ENCODE data around the gene FPR2.

The FPR2 gene, protein sequence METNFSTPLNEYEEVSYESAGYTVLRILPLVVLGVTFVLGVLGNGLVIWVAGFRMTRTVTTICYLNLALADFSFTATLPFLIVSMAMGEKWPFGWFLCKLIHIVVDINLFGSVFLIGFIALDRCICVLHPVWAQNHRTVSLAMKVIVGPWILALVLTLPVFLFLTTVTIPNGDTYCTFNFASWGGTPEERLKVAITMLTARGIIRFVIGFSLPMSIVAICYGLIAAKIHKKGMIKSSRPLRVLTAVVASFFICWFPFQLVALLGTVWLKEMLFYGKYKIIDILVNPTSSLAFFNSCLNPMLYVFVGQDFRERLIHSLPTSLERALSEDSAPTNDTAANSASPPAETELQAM

GRCh38 chr19:51760697-51761356, at the start of gene FPR2:
Gene FPR2, plus strand, starts transcription at chr19:51761180. Its CDS starts 7,479 bp downstream, at chr19:51768659.
- Mint-ChIP-seq H3K4me1 (ENCODE audit: low read depth) (peaks cover 3% of the 10 kb centered on the region), H3K4me3 (no peak within 1 kb of the TSS)
- no peak for DNase-seq

GRCh38 chr19:51711702-51712101, 49.3 kb upstream of the FPR2 start:
- Mint-ChIP-seq H3K27ac (no peak overlapping the region), H3K4me1 (ENCODE audit: low read depth) (peaks cover 2% of the 10 kb centered on the region), H3K36me3 (ENCODE audit: low read depth) (peaks cover 8% of the 10 kb centered on the region), H3K4me3 (no peak overlapping the region), H3K27me3 (peaks cover 4% of the 10 kb centered on the region), H3K9me3 (no peaks in the 10 kb centered on the region)
- DNase-seq, result no peak

More at GRCh38 chr19:51760697-51761356, at the start of gene FPR2:
- Mint-ChIP-seq H3K9me3 (no peaks in the 10 kb centered on the region), H3K27me3 (peaks cover 36% of the 10 kb centered on the region), H3K36me3 (ENCODE audit: low read depth) (no peaks in the 10 kb centered on the region), H3K27ac (no peak within 1 kb of the TSS)

- Mint-ChIP-seq H3K27ac (no peak overlapping the region), H3K4me3 (no peak overlapping the region), H3K4me1 (ENCODE audit: low read depth) (peaks cover 2% of the 10 kb centered on the region), H3K36me3 (ENCODE audit: low read depth) (peaks cover under 1% of the 10 kb centered on the region), H3K9me3 (no peaks in the 10 kb centered on the region), H3K27me3 (peaks cover 12% of the 10 kb centered on the region)
- no peak for DNase-seq
Observed at GRCh38 chr19:51712461-51713081, 48.4 kb upstream of the FPR2 start.

DNA sequence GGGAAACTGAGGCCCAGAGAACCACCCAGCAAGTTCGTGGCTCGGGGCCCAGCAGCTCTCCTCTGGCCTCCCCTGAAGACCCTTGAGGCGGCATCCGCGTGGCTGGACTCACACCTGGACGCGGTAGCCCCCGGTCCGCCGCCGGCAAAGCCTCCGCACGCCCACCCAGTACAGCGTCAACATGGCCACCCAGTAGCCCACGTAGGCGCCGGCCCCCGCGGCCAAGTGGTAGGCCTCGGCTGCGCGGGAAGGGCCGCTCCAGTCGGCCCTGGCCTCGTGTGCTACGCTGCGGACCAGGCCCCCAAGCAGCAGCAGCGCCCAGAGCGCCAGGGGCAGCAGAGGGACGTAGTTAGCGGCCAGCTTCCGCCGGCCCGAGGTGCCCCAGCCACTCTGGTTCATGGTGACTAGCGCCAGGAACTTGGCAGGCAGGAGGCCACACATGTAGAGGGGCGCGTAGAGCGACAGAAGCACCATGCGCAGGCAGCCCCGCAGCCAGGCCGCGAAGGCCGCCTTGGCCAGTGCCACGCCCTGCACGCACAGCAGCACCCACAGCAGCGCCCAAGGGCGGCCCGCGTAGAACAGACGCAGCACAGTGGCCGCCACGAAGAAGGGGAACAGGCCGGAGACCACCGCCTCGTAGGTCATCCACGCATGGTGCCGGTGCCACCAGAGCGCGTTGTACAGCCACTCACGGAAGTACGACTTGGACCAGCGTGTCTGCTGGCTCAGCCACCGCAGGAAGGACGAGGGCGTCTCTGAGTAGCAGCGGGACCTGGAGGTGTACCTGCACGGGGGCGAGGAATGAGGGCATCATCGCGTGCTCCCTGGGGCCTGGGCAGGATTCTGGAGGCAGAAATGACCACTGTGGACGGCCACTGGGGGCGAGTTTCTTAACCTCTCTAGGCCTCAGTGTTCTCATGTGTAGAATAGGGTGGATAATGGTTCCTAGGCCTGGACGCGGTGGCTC, 47.4 kb upstream of the FPR2 start:
- Mint-ChIP-seq H3K27ac (no peak overlapping the region), H3K36me3 (ENCODE audit: low read depth) (no peaks in the 10 kb centered on the region), H3K4me3 (no peak overlapping the region), H3K27me3 (peaks cover 20% of the 10 kb centered on the region), H3K4me1 (ENCODE audit: low read depth) (peaks cover 2% of the 10 kb centered on the region), H3K9me3 (no peaks in the 10 kb centered on the region)
- DNase-seq, result no peak

- H3K27me3 Mint-ChIP-seq, result peaks cover 28% of the 10 kb centered on the region
- no peak overlapping the region for H3K4me3 Mint-ChIP-seq
- no peak for DNase-seq
- H3K9me3 Mint-ChIP-seq, result no peaks in the 10 kb centered on the region
- no peak overlapping the region for H3K27ac Mint-ChIP-seq
- H3K4me1 Mint-ChIP-seq (ENCODE audit: low read depth), result peaks cover 6% of the 10 kb centered on the region
- no peaks in the 10 kb centered on the region for H3K36me3 Mint-ChIP-seq (ENCODE audit: low read depth)
Observed at GRCh38 chr19:51714848-51715247, 46.1 kb upstream of the FPR2 start.

DNA sequence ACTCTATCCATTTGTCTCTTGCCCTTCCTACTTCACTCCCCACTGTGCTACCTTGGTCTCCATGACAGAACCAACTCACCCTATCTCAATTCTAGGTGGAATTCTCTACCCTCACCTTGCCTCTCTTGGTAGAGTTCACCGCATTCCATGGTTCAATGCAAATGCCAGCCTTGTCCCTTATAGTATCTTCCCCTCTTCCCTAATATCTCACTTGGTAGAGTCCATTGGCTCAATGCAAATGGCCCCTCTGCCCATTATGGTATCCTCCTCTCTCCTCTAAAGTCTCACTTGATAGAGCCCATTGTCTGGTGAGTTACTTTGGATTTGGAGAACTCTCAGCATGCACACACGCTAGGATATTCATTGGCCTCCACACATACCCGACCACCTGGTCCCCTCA, 45.1 kb upstream of the FPR2 start:
- H3K36me3 Mint-ChIP-seq (ENCODE audit: low read depth), result no peaks in the 10 kb centered on the region
- DNase-seq, result no peak
- peaks cover 6% of the 10 kb centered on the region for H3K4me1 Mint-ChIP-seq (ENCODE audit: low read depth)
- H3K27ac Mint-ChIP-seq, result no peak overlapping the region
- no peak overlapping the region for H3K4me3 Mint-ChIP-seq
- peaks cover 38% of the 10 kb centered on the region for H3K27me3 Mint-ChIP-seq
- no peaks in the 10 kb centered on the region for H3K9me3 Mint-ChIP-seq

GRCh38 chr19:51716925-51717324, 44.1 kb upstream of the FPR2 start:
- H3K27me3 Mint-ChIP-seq, result peaks cover 41% of the 10 kb centered on the region

GRCh38 chr19:51719251-51719988, 41.6 kb upstream of the FPR2 start:
- Mint-ChIP-seq H3K4me3 (no peak overlapping the region), H3K4me1 (ENCODE audit: low read depth) (peaks cover 5% of the 10 kb centered on the region), H3K36me3 (ENCODE audit: low read depth) (no peaks in the 10 kb centered on the region), H3K27me3 (peaks cover 49% of the 10 kb centered on the region), H3K9me3 (no peaks in the 10 kb centered on the region), H3K27ac (no peak overlapping the region)
- DNase-seq, result no peak

More at GRCh38 chr19:51716925-51717324, 44.1 kb upstream of the FPR2 start:
- H3K27ac Mint-ChIP-seq, result no peak overlapping the region
- H3K4me3 Mint-ChIP-seq, result no peak overlapping the region
- no peak for DNase-seq
- no peaks in the 10 kb centered on the region for H3K9me3 Mint-ChIP-seq
- H3K4me1 Mint-ChIP-seq (ENCODE audit: low read depth), result peaks cover 5% of the 10 kb centered on the region
- no peaks in the 10 kb centered on the region for H3K36me3 Mint-ChIP-seq (ENCODE audit: low read depth)

DNA sequence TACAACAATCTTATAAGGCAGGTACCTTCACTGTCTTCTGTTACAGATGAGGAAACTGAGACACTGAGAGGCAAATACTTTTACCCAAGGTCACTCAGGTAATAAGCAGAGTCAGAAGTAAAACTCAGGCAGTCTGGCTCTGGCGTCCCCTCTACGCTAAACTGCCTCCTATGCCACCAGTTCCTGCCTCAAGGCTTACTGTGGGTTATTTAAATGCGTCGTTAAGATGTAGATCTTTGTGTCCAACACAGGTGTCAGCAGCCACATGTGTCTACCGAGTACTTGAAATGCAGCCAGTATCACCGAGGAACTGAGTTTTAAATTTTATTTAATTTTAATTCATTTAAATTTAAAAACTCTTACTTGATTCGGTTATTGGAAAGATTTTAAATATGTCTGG, 39.1 kb upstream of the FPR2 start:
- Mint-ChIP-seq H3K36me3 (ENCODE audit: low read depth) (no peaks in the 10 kb centered on the region), H3K27me3 (peaks cover 57% of the 10 kb centered on the region), H3K4me1 (ENCODE audit: low read depth) (peaks cover 5% of the 10 kb centered on the region), H3K4me3 (no peak overlapping the region), H3K27ac (no peak overlapping the region), H3K9me3 (no peaks in the 10 kb centered on the region)
- DNase-seq, result no peak

DNA sequence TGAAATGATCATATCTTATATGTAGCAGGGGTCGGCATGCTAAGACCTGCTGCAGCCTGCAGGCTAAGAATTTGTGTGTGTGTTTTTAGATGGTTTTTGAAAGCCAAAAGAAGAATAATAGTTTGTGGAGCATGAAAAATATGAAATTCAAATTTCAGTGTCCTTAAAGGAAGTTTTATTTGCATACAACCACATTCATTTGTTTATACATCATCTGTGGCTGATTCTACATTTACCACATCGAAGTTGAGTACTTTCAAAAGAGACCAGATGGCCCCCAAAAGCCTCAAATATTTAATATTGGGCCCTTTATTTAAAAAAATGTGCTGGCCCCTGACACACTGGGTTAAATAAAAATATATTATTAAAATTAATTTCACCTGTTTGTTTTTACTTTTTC, 38.5 kb upstream of the FPR2 start:
- Mint-ChIP-seq H3K4me1 (ENCODE audit: low read depth) (peaks cover 5% of the 10 kb centered on the region), H3K27me3 (peaks cover 58% of the 10 kb centered on the region), H3K36me3 (ENCODE audit: low read depth) (no peaks in the 10 kb centered on the region), H3K27ac (no peak overlapping the region), H3K4me3 (no peak overlapping the region), H3K9me3 (no peaks in the 10 kb centered on the region)
- no peak for DNase-seq

- Mint-ChIP-seq H3K36me3 (ENCODE audit: low read depth) (no peaks in the 10 kb centered on the region), H3K27me3 (peaks cover 53% of the 10 kb centered on the region), H3K27ac (no peak overlapping the region), H3K9me3 (peaks cover 3% of the 10 kb centered on the region), H3K4me1 (ENCODE audit: low read depth) (peaks cover 2% of the 10 kb centered on the region), H3K4me3 (no peak overlapping the region)
- DNase-seq, result no peak
Observed at GRCh38 chr19:51724543-51724942, 36.4 kb upstream of the FPR2 start.

GRCh38 chr19:51726049-51726448, 34.9 kb upstream of the FPR2 start:
- Mint-ChIP-seq H3K27me3 (peaks cover 41% of the 10 kb centered on the region), H3K9me3 (peaks cover 9% of the 10 kb centered on the region), H3K36me3 (ENCODE audit: low read depth) (no peaks in the 10 kb centered on the region), H3K4me3 (no peak overlapping the region), H3K27ac (no peak overlapping the region), H3K4me1 (ENCODE audit: low read depth) (peaks cover 2% of the 10 kb centered on the region)
- DNase-seq, result no peak

DNA sequence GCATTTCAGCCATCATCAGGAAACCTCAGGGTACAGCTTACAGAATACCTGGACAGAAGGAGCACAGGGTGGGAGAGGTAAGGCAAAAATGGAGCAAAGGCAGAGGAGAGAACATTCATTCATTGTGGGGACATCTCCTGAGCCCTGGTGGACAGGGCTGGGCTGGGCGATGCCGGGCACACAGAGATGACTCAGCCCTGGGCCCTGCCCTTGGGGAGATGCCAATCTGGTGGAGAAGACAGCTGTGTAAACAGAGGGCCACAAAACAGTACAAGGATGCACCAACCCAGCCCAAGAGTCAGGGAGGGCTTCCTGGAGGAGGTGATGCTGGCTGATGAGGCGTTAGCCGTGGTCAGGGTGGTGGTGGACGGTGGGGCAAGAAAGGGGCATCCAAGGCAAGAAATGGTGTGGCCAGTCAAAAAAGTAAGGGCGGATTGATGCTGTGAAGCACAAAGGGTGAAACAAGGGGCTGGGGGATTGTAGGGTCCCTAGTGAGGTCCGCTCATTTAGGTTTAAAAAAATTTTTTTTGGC, 33.6 kb upstream of the FPR2 start:
- H3K27ac Mint-ChIP-seq, result no peak overlapping the region
- H3K27me3 Mint-ChIP-seq, result peaks cover 43% of the 10 kb centered on the region
- no peaks in the 10 kb centered on the region for H3K4me1 Mint-ChIP-seq (ENCODE audit: low read depth)
- no peaks in the 10 kb centered on the region for H3K36me3 Mint-ChIP-seq (ENCODE audit: low read depth)
- H3K9me3 Mint-ChIP-seq, result peaks cover 15% of the 10 kb centered on the region
- no peak for DNase-seq
- no peak overlapping the region for H3K4me3 Mint-ChIP-seq

Data from activated T-cell treated with anti-CD3 and anti-CD28 coated beads, Interleukin-2, amount 50 U/mL, for 24 hours (primary cell).